CD4-positive, alpha-beta T cell (primary cell): Measurements from ENCODE around the gene LRRC47. TPM values are rescaled to one million over a fixed set of nuclear protein-coding genes. Genes with fewer than 3 reads are reported as not detected.

Experiments used
- ATAC-seq: fragments of 200-7000 bp; cut with Tn5 transposase; one replicate; pipeline ENCODE4 v1.10.0; 2022; ENCODE audit warnings: mild to moderate bottlenecking; ENCODE audit not compliant: poor library complexity
- CTCF ChIA-PET: fragments of 350-600 bp; sonication (Branson Sonifier 250); formaldehyde crosslinking; loops from one replicate; lab custom pipeline; 2021; ENCODE audit warnings: antibody characterized with exemption, inconsistent platforms; lab: Charles Lee
- POLR2A ChIA-PET: fragments of 350-600 bp; sonication (Branson Sonifier 250); formaldehyde crosslinking; loops from one replicate; lab custom pipeline; 2021; ENCODE audit warnings: antibody characterized with exemption, inconsistent platforms; lab: Charles Lee
- DNase-seq, 14 experiments: peaks; one replicate each; pipeline ENCODE4 v3.0.0-alpha.2; 2013 to 2020; ENCODE audit warnings: mixed read lengths in 2 of 14
- H3K27ac ChIP-seq, 2 donors: one replicate each; pipeline versions ENCODE4 v1.5.1 to v1.7.0; 2013; ENCODE audit warnings: low read length in 2 of 2, low read depth in 1 of 2, mild to moderate bottlenecking in 1 of 2
- H3K27me3 ChIP-seq, 2 experiments: 1 replicate in 1 of 2; 2 replicates in 1 of 2; pipeline versions ENCODE4 v1.6.1 to v1.7.0; 2013; ENCODE audit warnings: low read length in 2 of 2, control low read depth in 1 of 2, mild to moderate bottlenecking in 1 of 2, moderate library complexity in 1 of 2; ENCODE audit not compliant: insufficient read depth in 2 of 2, control insufficient read depth in 1 of 2
- H3K36me3 ChIP-seq: one replicate; pipeline ENCODE4 v1.6.1; 2013; ENCODE audit warnings: low read length, control low read depth; ENCODE audit not compliant: insufficient read depth
- H3K4me1 ChIP-seq: one replicate; pipeline ENCODE4 v1.6.1; 2013; ENCODE audit warnings: low read length, control low read depth; ENCODE audit not compliant: insufficient read depth
- H3K4me3 ChIP-seq: one replicate; pipeline ENCODE4 v1.5.1; 2013; ENCODE audit warnings: mild to moderate bottlenecking, low read length, moderate library complexity
- H3K9me3 ChIP-seq, 2 experiments: 1 replicate in 1 of 2; 2 replicates in 1 of 2; pipeline versions ENCODE4 v1.6.1 to v1.7.0; 2013; ENCODE audit warnings: low read length in 2 of 2, mild to moderate bottlenecking in 2 of 2, control low read depth in 1 of 2, moderate library complexity in 1 of 2; ENCODE audit not compliant: control insufficient read depth in 1 of 2, insufficient read depth in 1 of 2
- H3K27ac Mint-ChIP-seq: one replicate; pipeline ENCODE4 v1.8.0; 2020; ENCODE audit warnings: mixed read lengths
- H3K27me3 Mint-ChIP-seq: one replicate; pipeline ENCODE4 v1.8.0; 2021; ENCODE audit warnings: mixed read lengths
- H3K36me3 Mint-ChIP-seq: one replicate; pipeline ENCODE4 v1.8.0; 2021; ENCODE audit warnings: low read depth, mixed read lengths
- H3K4me1 Mint-ChIP-seq: one replicate; pipeline ENCODE4 v1.8.0; 2021; ENCODE audit warnings: low read depth, mixed read lengths
- H3K4me3 Mint-ChIP-seq: one replicate; pipeline ENCODE4 v1.8.0; 2020; ENCODE audit warnings: mild to moderate bottlenecking, mixed read lengths
- H3K9me3 Mint-ChIP-seq: one replicate; pipeline ENCODE4 v1.8.0; 2020; ENCODE audit warnings: mixed read lengths
- CTCF ChIP-seq: fragments of 200-600 bp; IDR thresholded peaks from one replicate; pipeline ENCODE4 v1.8.0; 2022; ENCODE audit warnings: antibody characterized with exemption, mild to moderate bottlenecking
- intact Hi-C, 2 experiments: fragments of 100-400 bp; cut with DNase I in 1 of 2; cut with micrococcal nuclease in 1 of 2; formaldehyde crosslinking; loops; one replicate each; pipeline versions ENCODE4 v1.15.1 to v1.9.0; 2023 to 2025; cut with DNase I, micrococcal nuclease
- total RNA-seq, 174 experiments: library from RNA in 2 of 174; stranded (reverse) in 2 of 174; gene quantifications; one replicate each; pipeline ENCODE4 v1.2.3 and lab custom pipeline; 2021 to 2026

The LRRC47 gene
- total RNA-seq, 2 experiments from 2014 or later: 30.1 to 32.0 TPM

- POLR2A ChIA-PET: no interaction called here
- intact Hi-C loops: no loop called here
- no peaks in the 10 kb centered on the region for H3K27me3 ChIP-seq
- H3K9me3 ChIP-seq: peaks cover 0 to 5% of the 10 kb centered on the region in 2 experiments
- no peak overlapping the region for H3K27ac ChIP-seq
- CTCF ChIA-PET: no interaction called here
- no peak overlapping the region for H3K4me3 ChIP-seq
- DNase-seq (no peak), ATAC-seq (no peak)
- peaks cover 35% of the 10 kb centered on the region for H3K36me3 Mint-ChIP-seq
- no peaks in the 10 kb centered on the region for H3K4me1 Mint-ChIP-seq
- no peak overlapping the region for H3K4me3 Mint-ChIP-seq
- H3K36me3 ChIP-seq: peaks cover 40% of the 10 kb centered on the region
- H3K27me3 Mint-ChIP-seq: no peaks in the 10 kb centered on the region
- no peak overlapping the region for H3K27ac Mint-ChIP-seq
- no peaks in the 10 kb centered on the region for H3K4me1 ChIP-seq
- H3K9me3 Mint-ChIP-seq: no peaks in the 10 kb centered on the region
- TF ChIP-seq CTCF: no peak
Observed at GRCh38 chr1:3816331-3817137, 20.2 kb upstream of the LRRC47 start.

- Histone ChIP-seq H3K27me3 (no peaks in the 10 kb centered on the region), H3K9me3 (peaks cover 0 to 5% of the 10 kb centered on the region in 2 experiments), H3K4me3 (no peak overlapping the region), H3K4me1 (no peaks in the 10 kb centered on the region), H3K36me3 (peaks cover 32% of the 10 kb centered on the region), H3K27ac (no peak overlapping the region)
- Mint-ChIP-seq H3K4me3 (no peak overlapping the region), H3K36me3 (peaks cover 23% of the 10 kb centered on the region), H3K27me3 (no peaks in the 10 kb centered on the region), H3K27ac (no peak overlapping the region), H3K4me1 (no peaks in the 10 kb centered on the region), H3K9me3 (no peaks in the 10 kb centered on the region)
- CTCF ChIA-PET: no interaction called here
- intact Hi-C loops: no loop called here
- DNase-seq (no peak), ATAC-seq (no peak)
- POLR2A ChIA-PET: no interaction called here
- no peak for TF ChIP-seq CTCF
Observed at GRCh38 chr1:3814771-3815561, 18.7 kb upstream of the LRRC47 start.

- ChIA-PET CTCF (no interaction called here), POLR2A (no interaction called here)
- Histone ChIP-seq H3K4me1 (no peaks in the 10 kb centered on the region), H3K4me3 (no peak overlapping the region), H3K27me3 (no peaks in the 10 kb centered on the region), H3K36me3 (peaks cover 27% of the 10 kb centered on the region), H3K27ac (no peak overlapping the region), H3K9me3 (peaks cover 0 to 5% of the 10 kb centered on the region in 2 experiments)
- Mint-ChIP-seq H3K27me3 (no peaks in the 10 kb centered on the region), H3K27ac (no peak overlapping the region), H3K4me3 (no peak overlapping the region), H3K36me3 (peaks cover 21% of the 10 kb centered on the region), H3K9me3 (no peaks in the 10 kb centered on the region), H3K4me1 (no peaks in the 10 kb centered on the region)
- ATAC-seq (no peak), DNase-seq (no peak)
- intact Hi-C loops: no loop called here
- TF ChIP-seq CTCF: no peak
Observed at GRCh38 chr1:3814065-3814464, 17.8 kb upstream of the LRRC47 start.
